ENCODE data around the gene ALPK3.

The ALPK3 gene

GRCh38 chr15:84811828-84812227, 5.3 kb upstream of the ALPK3 start:
- TF ChIP-seq USF1 (IDR thresholded peaks at IDR 0.05): no peak
- no peak for TF ChIP-seq EP300 (IDR thresholded peaks at IDR 0.05; ENCODE audit: borderline replicate concordance)
- no peak for TF ChIP-seq NFIC (IDR thresholded peaks at IDR 0.05)
- no peak for TF ChIP-seq EGR1 (IDR thresholded peaks at IDR 0.05)
- no peak for TF ChIP-seq ZBTB7A (IDR thresholded peaks at IDR 0.05; ENCODE audit: low read depth)
- no peak for TF ChIP-seq TCF12 (IDR thresholded peaks at IDR 0.05; ENCODE audit: low read depth)
- no peak for TF ChIP-seq MAX (IDR thresholded peaks at IDR 0.05)
- no peak for TF ChIP-seq TEAD4 (IDR thresholded peaks at IDR 0.05)
- TF ChIP-seq CREB1 (IDR thresholded peaks at IDR 0.05; ENCODE audit: low read depth): no peak

- no peak for TF ChIP-seq FOXM1 (IDR thresholded peaks at IDR 0.05; ENCODE audit: borderline replicate concordance, low read depth)
- no peak for TF ChIP-seq TAF1 (IDR thresholded peaks at IDR 0.05; ENCODE audit: low read depth)
- TF ChIP-seq ZBTB7A (IDR thresholded peaks at IDR 0.05; ENCODE audit: low read depth): no peak
- TF ChIP-seq TCF12 (IDR thresholded peaks at IDR 0.05; ENCODE audit: low read depth): no peak
- TF ChIP-seq YY1 (IDR thresholded peaks at IDR 0.05; ENCODE audit: low read depth): no peak
- no peak for TF ChIP-seq EP300 (IDR thresholded peaks at IDR 0.05; ENCODE audit: borderline replicate concordance)
- no peak for TF ChIP-seq EGR1 (IDR thresholded peaks at IDR 0.05)
These were observed 4.3 kb upstream of the ALPK3 start for GRCh38 chr15:84812842-84813241.

- TF ChIP-seq CREB1 (IDR thresholded peaks at IDR 0.05; ENCODE audit: low read depth) (no peak), TEAD4 (IDR thresholded peaks at IDR 0.05) (no peak), FOXM1 (IDR thresholded peaks at IDR 0.05; ENCODE audit: borderline replicate concordance, low read depth) (no peak), USF1 (IDR thresholded peaks at IDR 0.05) (no peak), EP300 (IDR thresholded peaks at IDR 0.05; ENCODE audit: borderline replicate concordance) (no peak), NFIC (IDR thresholded peaks at IDR 0.05) (no peak), REST (IDR thresholded peaks at IDR 0.05; ENCODE audit: low read depth) (no peak), RAD21 (IDR thresholded peaks at IDR 0.05; ENCODE audit: low read depth) (no peak)
These were observed 3.7 kb upstream of the ALPK3 start for GRCh38 chr15:84813435-84813834.

GRCh38 chr15:84813931-84814330, 3.2 kb upstream of the ALPK3 start:
- TF ChIP-seq TCF12 (IDR thresholded peaks at IDR 0.05; ENCODE audit: low read depth) (no peak), USF1 (IDR thresholded peaks at IDR 0.05) (no peak), CEBPB (IDR thresholded peaks at IDR 0.05) (no peak), EGR1 (IDR thresholded peaks at IDR 0.05) (no peak), YY1 (IDR thresholded peaks at IDR 0.05; ENCODE audit: low read depth) (no peak), EP300 (IDR thresholded peaks at IDR 0.05; ENCODE audit: borderline replicate concordance) (no peak), REST (IDR thresholded peaks at IDR 0.05; ENCODE audit: low read depth) (no peak), TAF1 (IDR thresholded peaks at IDR 0.05; ENCODE audit: low read depth) (no peak), CREB1 (IDR thresholded peaks at IDR 0.05; ENCODE audit: low read depth) (no peak), NFIC (IDR thresholded peaks at IDR 0.05) (no peak), RAD21 (IDR thresholded peaks at IDR 0.05; ENCODE audit: low read depth) (no peak), MAX (IDR thresholded peaks at IDR 0.05) (no peak), TEAD4 (IDR thresholded peaks at IDR 0.05) (no peak), ZBTB7A (IDR thresholded peaks at IDR 0.05; ENCODE audit: low read depth) (no peak), FOXM1 (IDR thresholded peaks at IDR 0.05; ENCODE audit: borderline replicate concordance, low read depth) (no peak)

- TF ChIP-seq TCF12 (IDR thresholded peaks at IDR 0.05; ENCODE audit: low read depth): no peak
- no peak for TF ChIP-seq NFIC (IDR thresholded peaks at IDR 0.05)
- no peak for TF ChIP-seq TAF1 (IDR thresholded peaks at IDR 0.05; ENCODE audit: low read depth)
- no peak for TF ChIP-seq CEBPB (IDR thresholded peaks at IDR 0.05)
- TF ChIP-seq RAD21 (IDR thresholded peaks at IDR 0.05; ENCODE audit: low read depth): no peak
- TF ChIP-seq MAX (IDR thresholded peaks at IDR 0.05): no peak
- TF ChIP-seq ZBTB7A (IDR thresholded peaks at IDR 0.05; ENCODE audit: low read depth): no peak
- no peak for TF ChIP-seq REST (IDR thresholded peaks at IDR 0.05; ENCODE audit: low read depth)
- TF ChIP-seq EP300 (IDR thresholded peaks at IDR 0.05; ENCODE audit: borderline replicate concordance): no peak
- no peak for TF ChIP-seq FOXM1 (IDR thresholded peaks at IDR 0.05; ENCODE audit: borderline replicate concordance, low read depth)
- no peak for TF ChIP-seq TEAD4 (IDR thresholded peaks at IDR 0.05)
- no peak for TF ChIP-seq YY1 (IDR thresholded peaks at IDR 0.05; ENCODE audit: low read depth)
- TF ChIP-seq CREB1 (IDR thresholded peaks at IDR 0.05; ENCODE audit: low read depth): no peak
- no peak for TF ChIP-seq USF1 (IDR thresholded peaks at IDR 0.05)
- no peak for TF ChIP-seq EGR1 (IDR thresholded peaks at IDR 0.05)
These were observed 2.2 kb upstream of the ALPK3 start for GRCh38 chr15:84814916-84815315.

All from Ishikawa (cell line).